ENCODE results near the gene TEKT1. TPM values are rescaled to one million over a fixed set of nuclear protein-coding genes. Genes with fewer than 3 reads are reported as not detected.

The TEKT1 gene
- total and polyA plus RNA-seq, 2 experiments from 2014 or later = not detected

- no peak overlapping the region for H3K27ac ChIP-seq
- H3K4me1 ChIP-seq (ENCODE audit: low read depth) = no peaks in the 10 kb centered on the region
- no peaks in the 10 kb centered on the region for H3K36me3 ChIP-seq
- no peaks in the 10 kb centered on the region for H3K9me3 ChIP-seq (ENCODE audit: low read depth)
- TF ChIP-seq, protein P1, sequence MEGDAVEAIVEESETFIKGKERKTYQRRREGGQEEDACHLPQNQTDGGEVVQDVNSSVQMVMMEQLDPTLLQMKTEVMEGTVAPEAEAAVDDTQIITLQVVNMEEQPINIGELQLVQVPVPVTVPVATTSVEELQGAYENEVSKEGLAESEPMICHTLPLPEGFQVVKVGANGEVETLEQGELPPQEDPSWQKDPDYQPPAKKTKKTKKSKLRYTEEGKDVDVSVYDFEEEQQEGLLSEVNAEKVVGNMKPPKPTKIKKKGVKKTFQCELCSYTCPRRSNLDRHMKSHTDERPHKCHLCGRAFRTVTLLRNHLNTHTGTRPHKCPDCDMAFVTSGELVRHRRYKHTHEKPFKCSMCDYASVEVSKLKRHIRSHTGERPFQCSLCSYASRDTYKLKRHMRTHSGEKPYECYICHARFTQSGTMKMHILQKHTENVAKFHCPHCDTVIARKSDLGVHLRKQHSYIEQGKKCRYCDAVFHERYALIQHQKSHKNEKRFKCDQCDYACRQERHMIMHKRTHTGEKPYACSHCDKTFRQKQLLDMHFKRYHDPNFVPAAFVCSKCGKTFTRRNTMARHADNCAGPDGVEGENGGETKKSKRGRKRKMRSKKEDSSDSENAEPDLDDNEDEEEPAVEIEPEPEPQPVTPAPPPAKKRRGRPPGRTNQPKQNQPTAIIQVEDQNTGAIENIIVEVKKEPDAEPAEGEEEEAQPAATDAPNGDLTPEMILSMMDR (IDR thresholded peaks at IDR 0.05; ENCODE audit: low read depth, low read length) = no peak
- no peaks in the 10 kb centered on the region for H3K27me3 ChIP-seq
- DNase-seq (ENCODE audit: low read depth in 1 of 2, low spot score in 1 of 2) = no peak
- H3K4me3 ChIP-seq = no peak overlapping the region
Measured at GRCh38 chr17:6800422-6801027, 31.0 kb downstream of the TEKT1 start.

DNA sequence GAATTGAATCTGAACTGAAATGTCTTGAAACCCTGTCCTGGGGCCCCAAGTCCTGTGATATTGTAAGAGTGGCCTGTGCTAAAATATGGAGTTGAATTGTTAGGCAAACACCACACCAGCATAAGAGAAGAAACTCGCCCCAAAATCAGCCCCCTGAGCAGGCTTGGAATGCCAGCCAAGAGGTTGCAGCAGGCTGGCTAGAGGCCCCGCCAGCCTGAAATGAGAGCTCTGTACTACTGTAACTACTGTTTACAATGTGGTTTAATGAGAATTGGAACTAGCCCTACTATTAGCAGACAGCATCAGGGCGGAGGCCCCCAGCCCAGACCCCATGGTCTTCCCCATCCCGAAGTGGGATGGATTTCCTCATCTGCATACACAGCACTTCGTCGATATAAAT lies 31.8 kb downstream of the TEKT1 start:
- H3K4me1 ChIP-seq (ENCODE audit: low read depth) = no peaks in the 10 kb centered on the region
- H3K36me3 ChIP-seq = no peaks in the 10 kb centered on the region
- no peak overlapping the region for H3K4me3 ChIP-seq
- TF ChIP-seq, protein P1 (IDR thresholded peaks at IDR 0.05; ENCODE audit: low read depth, low read length) = no peak
- no peaks in the 10 kb centered on the region for H3K27me3 ChIP-seq
- H3K9me3 ChIP-seq (ENCODE audit: low read depth) = no peaks in the 10 kb centered on the region
- no peak overlapping the region for H3K27ac ChIP-seq
- no peak for DNase-seq (ENCODE audit: low read depth in 1 of 2, low spot score in 1 of 2)

GRCh38 chr17:6797718-6798351 lies 33.7 kb downstream of the TEKT1 start:
- Histone ChIP-seq H3K4me1 (ENCODE audit: low read depth) (no peaks in the 10 kb centered on the region), H3K36me3 (no peaks in the 10 kb centered on the region), H3K4me3 (no peak overlapping the region), H3K27me3 (no peaks in the 10 kb centered on the region), H3K27ac (no peak overlapping the region), H3K9me3 (ENCODE audit: low read depth) (no peaks in the 10 kb centered on the region)
- TF ChIP-seq, protein P1 (IDR thresholded peaks at IDR 0.05; ENCODE audit: low read depth, low read length) = no peak
- DNase-seq (ENCODE audit: low read depth in 1 of 2, low spot score in 1 of 2) = no peak

GRCh38 chr17:6796887-6797490 lies 34.5 kb downstream of the TEKT1 start:
- no peak overlapping the region for H3K4me3 ChIP-seq

DNA sequence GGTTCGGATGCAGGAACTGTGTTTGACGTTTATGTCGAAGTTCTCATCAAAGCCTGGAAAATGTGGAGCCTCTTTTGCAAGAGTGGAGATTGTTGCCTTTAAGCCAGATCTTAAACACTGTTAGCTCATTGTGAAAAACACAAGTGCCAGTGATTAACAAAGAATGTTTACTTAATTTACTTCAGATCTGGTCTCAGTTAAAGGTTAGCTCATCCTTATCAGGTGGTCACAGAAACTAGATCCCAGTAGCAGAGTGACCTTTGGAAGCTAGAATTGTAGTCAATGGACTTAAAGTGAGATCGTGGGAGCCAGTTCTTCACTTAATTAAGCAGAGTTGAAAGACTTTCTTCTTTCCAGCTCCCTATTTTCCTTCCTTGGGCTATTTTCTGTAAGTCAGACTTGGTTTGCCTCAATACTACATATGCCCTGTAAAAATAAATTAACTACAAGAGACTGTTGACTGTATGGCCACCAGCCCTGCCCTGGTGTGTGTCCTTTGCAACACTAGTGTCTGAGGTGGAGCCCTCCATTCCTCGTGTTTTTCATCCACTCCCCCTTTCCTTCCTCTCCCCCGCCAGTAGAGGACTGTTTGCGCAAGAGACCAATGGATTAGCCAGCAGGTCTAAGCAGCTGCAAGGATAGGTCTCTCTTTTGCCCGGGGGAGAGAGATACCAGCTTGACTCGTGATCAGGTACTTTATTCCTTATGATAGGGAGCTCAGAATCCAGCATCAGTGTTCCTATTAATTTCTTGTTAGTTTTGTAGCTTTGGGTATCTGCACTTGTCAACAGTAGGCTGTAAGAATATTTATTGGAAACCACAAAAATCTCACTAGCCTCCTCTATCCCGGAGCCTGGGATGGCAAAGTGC lies 35.3 kb downstream of the TEKT1 start:
- Histone ChIP-seq H3K9me3 (ENCODE audit: low read depth) (no peaks in the 10 kb centered on the region), H3K4me1 (ENCODE audit: low read depth) (no peaks in the 10 kb centered on the region), H3K27me3 (peaks cover 13% of the 10 kb centered on the region), H3K36me3 (no peaks in the 10 kb centered on the region), H3K4me3 (no peak overlapping the region), H3K27ac (no peak overlapping the region)
- TF ChIP-seq, protein P1 (IDR thresholded peaks at IDR 0.05; ENCODE audit: low read depth, low read length) = no peak
- peak in 1 of 2 donors; percentile 35 for DNase-seq (ENCODE audit: low read depth in 1 of 2, low spot score in 1 of 2)

More at GRCh38 chr17:6796887-6797490, 34.5 kb downstream of the TEKT1 start:
- Histone ChIP-seq H3K9me3 (ENCODE audit: low read depth) (no peaks in the 10 kb centered on the region), H3K4me1 (ENCODE audit: low read depth) (no peaks in the 10 kb centered on the region), H3K27ac (no peak overlapping the region), H3K27me3 (peaks cover 8% of the 10 kb centered on the region), H3K36me3 (no peaks in the 10 kb centered on the region)
- TF ChIP-seq, protein P1 (IDR thresholded peaks at IDR 0.05; ENCODE audit: low read depth, low read length) = no peak
- no peak for DNase-seq (ENCODE audit: low read depth in 1 of 2, low spot score in 1 of 2)

Data from cardiac muscle cell (in vitro differentiated cells and primary cell).